GM19372 (cell line): Measurements from ENCODE around the gene IFI16.
A peak's percentile ranks its signal among the peaks of the same experiment; 100 is the strongest.

Experiments used
- ATAC-seq: cut with Tn5 transposase; IDR thresholded peaks from one replicate; pipeline ENCODE4 v1.9.1; 2021; ENCODE audit warnings: mild to moderate bottlenecking, low read depth, moderate library complexity; ENCODE audit not compliant: unreplicated experiment

IFI16 gene

GRCh38 chr1:159009704-159010361 is at the start of gene IFI16:
TSS of gene IFI16 (plus strand) at chr1:159009907. CDS start at chr1:159014681, 4,774 bp downstream.
- peak; percentile 51 for ATAC-seq

- ATAC-seq, result no peak
Measured at GRCh38 chr1:158961178-158961577, 48.5 kb upstream of the IFI16 start.

GRCh38 chr1:158962983-158963382 is 46.7 kb upstream of the IFI16 start:
- no peak for ATAC-seq

GRCh38 chr1:158969166-158969565 is 40.5 kb upstream of the IFI16 start:
- no peak for ATAC-seq

- ATAC-seq, result no peak
Measured at GRCh38 chr1:158969855-158970254, 39.9 kb upstream of the IFI16 start.

- no peak for ATAC-seq
Measured at GRCh38 chr1:158972841-158973240, 36.9 kb upstream of the IFI16 start.

- ATAC-seq, result no peak
Measured at GRCh38 chr1:158976219-158976618, 33.5 kb upstream of the IFI16 start.

GRCh38 chr1:158978730-158979129 is 31.0 kb upstream of the IFI16 start:
- no peak for ATAC-seq

- no peak for ATAC-seq
Measured at GRCh38 chr1:158979229-158979628, 30.5 kb upstream of the IFI16 start.

GRCh38 chr1:158983235-158983634 is 26.5 kb upstream of the IFI16 start:
- no peak for ATAC-seq

- no peak for ATAC-seq
Measured at GRCh38 chr1:158984386-158984785, 25.3 kb upstream of the IFI16 start.

GRCh38 chr1:158989424-158989823 is 20.3 kb upstream of the IFI16 start:
- ATAC-seq, result no peak

- no peak for ATAC-seq
Measured at GRCh38 chr1:158992787-158993312, 16.9 kb upstream of the IFI16 start.

- no peak for ATAC-seq
Measured at GRCh38 chr1:158996998-158997397, 12.7 kb upstream of the IFI16 start.

- no peak for ATAC-seq
Measured at GRCh38 chr1:158998037-158998780, 11.5 kb upstream of the IFI16 start.

GRCh38 chr1:158998781-158999161 is 10.9 kb upstream of the IFI16 start:
- no peak for ATAC-seq

GRCh38 chr1:158999316-159000069 is 10.2 kb upstream of the IFI16 start:
- ATAC-seq, result no peak

- ATAC-seq, result no peak
Measured at GRCh38 chr1:159000070-159000409, 9.7 kb upstream of the IFI16 start.

GRCh38 chr1:159000625-159001024 is 9.1 kb upstream of the IFI16 start:
- ATAC-seq, result no peak

GRCh38 chr1:159005161-159005560 is 4.5 kb upstream of the IFI16 start:
- no peak for ATAC-seq

- ATAC-seq, result no peak
Measured at GRCh38 chr1:159005676-159006075, 4.0 kb upstream of the IFI16 start.
